GM10248 (cell line): ENCODE measurements around the gene KCNC3.
A peak's percentile ranks its signal among the peaks of the same experiment; 100 is the strongest.

ENCODE experiments used
- CTCF ChIA-PET: fragments of 300-600 bp; sonication (Branson Sonifier 250); formaldehyde crosslinking; extraction: SDS; loops from one replicate; lab custom pipeline; 2021; ENCODE audit warnings: antibody characterized with exemption; lab: Yijun Ruan, JAX
- POLR2A ChIA-PET: fragments of 350-650 bp; sonication (Branson Sonifier 250); formaldehyde crosslinking; extraction: SDS; loops from one replicate; lab custom pipeline; 2020; ENCODE audit warnings: antibody characterized with exemption; lab: Yijun Ruan, JAX
- DNase-seq: peaks from one replicate; pipeline ENCODE4 v3.0.0; 2012; ENCODE audit errors: extremely low spot score
- TF ChIP-seq, protein P1 (sequence below): IDR thresholded peaks from 2 replicates; pipeline ENCODE4 v1.5.1; 2012; ENCODE audit warnings: mild to moderate bottlenecking, low read depth; ENCODE audit errors: extremely low read depth, missing control alignments, control extremely low read depth

The KCNC3 gene

DNA sequence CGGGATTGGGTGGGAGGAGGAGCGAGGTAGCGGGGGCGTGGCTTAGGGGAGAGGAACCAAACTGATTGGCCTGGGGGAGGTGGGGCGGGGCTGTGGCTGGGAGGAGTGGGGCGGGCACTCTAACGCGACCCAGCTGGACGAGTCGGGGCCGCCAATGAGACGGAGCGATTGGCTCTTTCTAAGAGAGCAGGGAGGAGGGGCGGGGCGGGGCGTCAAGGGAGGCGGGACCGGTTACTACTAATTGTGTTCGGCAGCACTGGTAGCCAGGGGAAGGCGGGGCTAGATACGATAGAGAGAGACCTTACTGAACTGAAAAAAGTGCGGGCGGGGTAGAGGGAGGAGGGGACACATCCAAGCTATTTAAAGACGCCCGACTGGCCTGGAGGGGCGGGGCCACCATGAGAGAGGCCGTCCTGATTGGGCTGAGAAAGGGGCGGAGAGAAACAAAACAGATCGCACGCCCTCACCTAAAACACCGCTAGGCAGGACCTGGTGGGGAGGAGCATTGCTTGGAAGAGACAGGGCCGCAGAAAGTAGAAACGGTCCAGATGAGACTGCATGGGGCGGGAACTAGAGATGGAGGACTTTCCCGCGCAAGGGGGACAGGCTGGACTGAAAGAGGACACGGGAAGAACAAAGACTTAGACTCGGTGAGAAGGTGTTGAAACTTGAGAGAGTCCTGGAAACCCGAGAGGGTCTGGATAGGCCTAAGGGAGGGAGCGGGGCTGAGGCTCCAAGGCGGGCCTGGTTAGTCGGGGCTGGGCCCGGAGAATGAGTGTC is at the start of gene KCNC3:
Gene KCNC3, minus strand, starts transcription at position 232 of the 780 bp plus-strand sequence. CDS start 295 bp downstream, outside the sequence.
- CTCF ChIA-PET: interaction anchor here (0.6 to 2.1 kb wide), 20 partner anchors 11 to 395 kb away, joined by 3 to 25 read pairs (median 4); partner anchors contain the start of gene NR1H2
- DNase-seq: peak; percentile 98
- TF ChIP-seq, protein P1, sequence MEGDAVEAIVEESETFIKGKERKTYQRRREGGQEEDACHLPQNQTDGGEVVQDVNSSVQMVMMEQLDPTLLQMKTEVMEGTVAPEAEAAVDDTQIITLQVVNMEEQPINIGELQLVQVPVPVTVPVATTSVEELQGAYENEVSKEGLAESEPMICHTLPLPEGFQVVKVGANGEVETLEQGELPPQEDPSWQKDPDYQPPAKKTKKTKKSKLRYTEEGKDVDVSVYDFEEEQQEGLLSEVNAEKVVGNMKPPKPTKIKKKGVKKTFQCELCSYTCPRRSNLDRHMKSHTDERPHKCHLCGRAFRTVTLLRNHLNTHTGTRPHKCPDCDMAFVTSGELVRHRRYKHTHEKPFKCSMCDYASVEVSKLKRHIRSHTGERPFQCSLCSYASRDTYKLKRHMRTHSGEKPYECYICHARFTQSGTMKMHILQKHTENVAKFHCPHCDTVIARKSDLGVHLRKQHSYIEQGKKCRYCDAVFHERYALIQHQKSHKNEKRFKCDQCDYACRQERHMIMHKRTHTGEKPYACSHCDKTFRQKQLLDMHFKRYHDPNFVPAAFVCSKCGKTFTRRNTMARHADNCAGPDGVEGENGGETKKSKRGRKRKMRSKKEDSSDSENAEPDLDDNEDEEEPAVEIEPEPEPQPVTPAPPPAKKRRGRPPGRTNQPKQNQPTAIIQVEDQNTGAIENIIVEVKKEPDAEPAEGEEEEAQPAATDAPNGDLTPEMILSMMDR: no peak
- POLR2A ChIA-PET: interaction anchor here (0.5 to 1.3 kb wide), 14 partner anchors 12 to 1429 kb away, joined by 3 to 9 read pairs (median 4); partner anchors contain the start of genes AP2A1, NR1H2, NUP62 and RRAS

DNA sequence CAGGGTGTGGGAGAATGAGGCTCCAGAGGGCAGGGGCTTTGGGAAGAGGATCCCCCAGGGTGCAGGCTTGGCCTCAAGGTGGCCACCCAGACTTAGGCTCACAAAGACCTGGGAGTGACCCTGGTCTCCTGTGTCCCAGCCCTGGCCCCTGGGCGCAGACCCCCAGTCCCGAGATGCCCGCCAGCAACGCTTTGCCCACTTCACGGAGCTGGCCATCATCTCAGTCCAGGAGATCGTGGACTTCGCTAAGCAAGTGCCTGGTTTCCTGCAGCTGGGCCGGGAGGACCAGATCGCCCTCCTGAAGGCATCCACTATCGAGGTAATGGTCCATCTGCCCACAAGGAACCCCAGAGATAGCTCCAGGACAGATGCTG is 49.7 kb upstream of the KCNC3 start:
- ChIA-PET POLR2A (interaction anchor here (1.1 kb wide), 1 partner anchor 53 kb away, joined by 3 read pairs; no protein-coding TSS in a partner anchor), CTCF (interaction anchor here (1.1 to 1.9 kb wide), 4 partner anchors 9 to 82 kb away, joined by 3 to 4 read pairs (median 4); no protein-coding TSS in a partner anchor)
- no peak for DNase-seq
- TF ChIP-seq, protein P1: no peak

DNA sequence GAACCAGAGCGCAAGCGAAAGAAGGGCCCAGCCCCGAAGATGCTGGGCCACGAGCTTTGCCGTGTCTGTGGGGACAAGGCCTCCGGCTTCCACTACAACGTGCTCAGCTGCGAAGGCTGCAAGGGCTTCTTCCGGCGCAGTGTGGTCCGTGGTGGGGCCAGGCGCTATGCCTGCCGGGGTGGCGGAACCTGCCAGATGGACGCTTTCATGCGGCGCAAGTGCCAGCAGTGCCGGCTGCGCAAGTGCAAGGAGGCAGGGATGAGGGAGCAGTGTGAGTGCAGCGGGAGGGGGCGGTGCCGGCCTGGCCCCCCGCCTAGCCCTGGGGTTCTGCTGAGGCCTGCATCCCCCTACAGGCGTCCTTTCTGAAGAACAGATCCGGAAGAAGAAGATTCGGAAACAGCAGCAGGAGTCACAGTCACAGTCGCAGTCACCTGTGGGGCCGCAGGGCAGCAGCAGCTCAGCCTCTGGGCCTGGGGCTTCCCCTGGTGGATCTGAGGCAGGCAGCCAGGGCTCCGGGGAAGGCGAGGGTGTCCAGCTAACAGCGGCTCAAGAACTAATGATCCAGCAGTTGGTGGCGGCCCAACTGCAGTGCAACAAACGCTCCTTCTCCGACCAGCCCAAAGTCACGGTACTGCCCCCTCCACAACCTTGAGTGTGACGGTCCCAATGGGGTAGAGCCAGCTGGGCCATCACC is 49.1 kb upstream of the KCNC3 start:
- POLR2A ChIA-PET: interaction anchor here (1.1 kb wide), 1 partner anchor 54 kb away, joined by 3 read pairs; no protein-coding TSS in a partner anchor
- CTCF ChIA-PET: interaction anchor here (0.9 to 1.9 kb wide), 4 partner anchors 9 to 82 kb away, joined by 3 to 4 read pairs (median 4); no protein-coding TSS in a partner anchor
- no peak for DNase-seq
- TF ChIP-seq, protein P1: no peak

DNA sequence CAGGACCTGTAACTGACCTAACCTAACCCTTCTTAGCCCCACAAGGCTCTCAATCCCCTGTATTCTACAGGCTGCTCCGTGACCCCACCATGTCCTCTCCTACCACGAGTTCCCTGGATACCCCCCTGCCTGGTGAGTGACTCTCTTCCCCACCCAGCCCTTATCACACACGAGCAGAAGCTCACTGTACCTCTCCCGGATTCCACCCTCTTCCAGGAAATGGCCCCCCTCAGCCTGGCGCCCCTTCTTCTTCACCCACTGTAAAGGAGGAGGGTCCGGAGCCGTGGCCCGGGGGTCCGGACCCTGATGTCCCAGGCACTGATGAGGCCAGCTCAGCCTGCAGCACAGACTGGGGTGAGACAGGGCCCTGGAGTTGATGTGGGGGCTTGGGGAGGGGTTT is 48.3 kb upstream of the KCNC3 start:
- DNase-seq: no peak
- ChIA-PET CTCF (interaction anchor here (0.9 to 1.8 kb wide), 2 partner anchors 26 to 38 kb away, joined by 4 to 5 read pairs; no protein-coding TSS in a partner anchor), POLR2A (no interaction called here)
- TF ChIP-seq, protein P1: no peak

DNA sequence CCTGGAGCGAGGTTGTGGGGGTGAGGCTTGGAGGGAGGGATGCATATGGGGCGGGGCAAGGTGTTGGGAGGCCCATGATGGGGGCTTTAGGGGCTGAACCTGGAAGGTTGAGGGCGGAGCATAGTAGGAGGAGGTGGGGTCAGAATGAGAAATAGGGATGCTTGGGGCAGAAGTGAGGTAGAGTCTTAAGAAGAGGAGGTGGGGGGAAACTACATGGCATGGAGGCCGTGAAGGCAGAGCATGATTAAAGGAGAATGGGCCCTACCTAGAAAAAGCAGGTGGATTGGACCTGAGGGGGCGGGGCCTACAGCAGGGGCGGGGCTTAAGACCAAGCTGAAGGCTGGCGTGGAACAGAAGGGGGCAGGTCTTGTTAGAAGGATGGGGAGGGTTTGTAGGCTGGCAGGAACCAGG is 47.9 kb upstream of the KCNC3 start:
- TF ChIP-seq, protein P1: no peak
- no peak for DNase-seq
- ChIA-PET CTCF (interaction anchor here (0.9 to 2.7 kb wide), 3 partner anchors 25 to 48 kb away, joined by 4 to 7 read pairs (median 5); partner anchors contain the start of gene KCNC3), POLR2A (no interaction called here)
